B cell (primary cell): ENCODE data around the gene PALM. TPM values are rescaled to one million over a fixed set of nuclear protein-coding genes. Genes with fewer than 3 reads are reported as not detected.

Experiments
- ATAC-seq: fragments of 200-7000 bp; cut with Tn5 transposase; one replicate; pipeline ENCODE4 v1.10.0; 2021; ENCODE audit warnings: low read depth, mild to moderate bottlenecking, moderate number of reproducible peaks, moderate library complexity
- CTCF ChIA-PET: fragments of 350-600 bp; sonication (Branson Sonifier 250); formaldehyde crosslinking; loops from one replicate; lab custom pipeline; 2021; ENCODE audit warnings: antibody characterized with exemption, inconsistent platforms; lab: Charles Lee
- POLR2A ChIA-PET: fragments of 350-600 bp; sonication (Branson Sonifier 250); formaldehyde crosslinking; loops from one replicate; lab custom pipeline; 2021; ENCODE audit warnings: antibody characterized with exemption; lab: Charles Lee
- DNase-seq: peaks from one replicate; pipeline ENCODE4 v3.0.0; 2013
- H2AFZ ChIP-seq: 2 replicates; pipeline ENCODE4 v1.6.1; 2012; ENCODE audit warnings: mild to moderate bottlenecking, low read depth, low read length; ENCODE audit not compliant: insufficient read depth, poor library complexity, severe bottlenecking
- H3K27ac ChIP-seq, 2 donors: 1 replicate in 1 of 2; 2 replicates in 1 of 2; pipeline ENCODE4 v1.5.1; 2012 to 2013; ENCODE audit warnings: low read length in 2 of 2, mild to moderate bottlenecking in 2 of 2, moderate library complexity in 1 of 2
- H3K27me3 ChIP-seq, 4 experiments: fragments of 200-600 bp in 1 of 4; sonication (generic) in 1 of 4; replicated peaks in 1 of 4; 1 replicate in 2 of 4; 2 replicates in 2 of 4; pipeline versions ENCODE4 v1.6.1 to v1.7.0; 2013 to 2016; ENCODE audit warnings: low read length in 3 of 4, mild to moderate bottlenecking in 2 of 4, mixed read lengths in 1 of 4, moderate library complexity in 1 of 4; ENCODE audit not compliant: insufficient read depth in 4 of 4, control insufficient read depth in 3 of 4; ENCODE audit errors: control extremely low read depth in 1 of 4
- H3K36me3 ChIP-seq, 2 experiments: replicated peaks in 1 of 2; 1 replicate in 1 of 2; 2 replicates in 1 of 2; pipeline versions ENCODE4 v1.6.1 to v1.7.1; 2013; ENCODE audit warnings: low read length in 1 of 2; ENCODE audit not compliant: insufficient read depth in 2 of 2, control insufficient read depth in 1 of 2; ENCODE audit errors: control extremely low read depth in 1 of 2, extremely low read depth in 1 of 2
- H3K4me1 ChIP-seq, 2 donors: fragments of 200-600 bp in 1 of 2; sonication (generic) in 1 of 2; 1 replicate in 1 of 2; 2 replicates in 1 of 2; pipeline versions ENCODE4 v1.5.1 to v1.6.1; 2013 to 2017; ENCODE audit warnings: low read length in 2 of 2; ENCODE audit not compliant: control insufficient read depth in 2 of 2, insufficient read depth in 2 of 2
- H3K4me2 ChIP-seq: replicated peaks from 2 replicates; pipeline ENCODE3; 2012; ENCODE audit warnings: mild to moderate bottlenecking, low read depth, low read length; ENCODE audit not compliant: poor library complexity, severe bottlenecking
- H3K4me3 ChIP-seq, 5 experiments: fragments of 200-600 bp in 1 of 5; sonication (generic) in 1 of 5; 1 replicate in 3 of 5; 2 replicates in 2 of 5; pipeline versions ENCODE4 v1.5.1 to v1.7.0; 2011 to 2016; ENCODE audit warnings: low read length in 4 of 5, mild to moderate bottlenecking in 4 of 5, low read depth in 2 of 5, control low read depth in 1 of 5, moderate library complexity in 1 of 5; ENCODE audit not compliant: insufficient read depth in 1 of 5; ENCODE audit errors: control extremely low read depth in 1 of 5, extremely low read depth in 1 of 5
- H3K79me2 ChIP-seq: fragments of 200-600 bp; sonication (generic); one replicate; pipeline ENCODE4 v1.6.0; 2016; ENCODE audit warnings: low read length; ENCODE audit not compliant: control insufficient read depth, insufficient read depth
- H3K9ac ChIP-seq: fragments of 200-600 bp; sonication (generic); 2 replicates; pipeline ENCODE4 v1.6.1; 2017; ENCODE audit warnings: mild to moderate bottlenecking, low read length, moderate library complexity
- H3K9me3 ChIP-seq, 3 donors: one replicate each; pipeline versions ENCODE4 v1.6.1 to v1.7.1; 2013; ENCODE audit warnings: low read length in 2 of 3; ENCODE audit not compliant: control insufficient read depth in 2 of 3, insufficient read depth in 1 of 3; ENCODE audit errors: control extremely low read depth in 1 of 3
- H4K20me1 ChIP-seq: 2 replicates; pipeline ENCODE4 v1.6.0; 2012; ENCODE audit warnings: mild to moderate bottlenecking, low read length; ENCODE audit not compliant: insufficient read depth, control insufficient read depth, poor library complexity, severe bottlenecking
- H3K27ac Mint-ChIP-seq: one replicate; pipeline ENCODE4 v1.8.0; 2021; ENCODE audit warnings: mixed read lengths
- H3K27me3 Mint-ChIP-seq: one replicate; pipeline ENCODE4 v1.8.0; 2021; ENCODE audit warnings: mixed read lengths
- H3K4me1 Mint-ChIP-seq: one replicate; pipeline ENCODE4 v1.8.0; 2021; ENCODE audit warnings: mixed read lengths
- H3K4me3 Mint-ChIP-seq: one replicate; pipeline ENCODE4 v1.8.0; 2021; ENCODE audit warnings: mixed read lengths
- H3K9me3 Mint-ChIP-seq: one replicate; pipeline ENCODE4 v1.8.0; 2022; ENCODE audit warnings: mixed read lengths; ENCODE audit not compliant: insufficient read depth
- CTCF ChIP-seq: fragments of 200-600 bp; IDR thresholded peaks from one replicate; pipeline ENCODE4 v1.8.0; 2022; ENCODE audit warnings: antibody characterized with exemption, mild to moderate bottlenecking
- EZH2 ChIP-seq: IDR thresholded peaks from 2 replicates; pipeline ENCODE4 v1.6.1; 2012; ENCODE audit warnings: borderline replicate concordance, low read depth, mild to moderate bottlenecking, moderate library complexity, low read length; ENCODE audit not compliant: insufficient read depth, poor library complexity, severe bottlenecking
- WGBS: methylation state at CpG from one replicate; pipeline ENCODE4 v1.1.5; 2013; ENCODE audit warnings: missing lambda C conversion rate; ENCODE audit not compliant: insufficient coverage; 5-methylcytosine and 5-hydroxymethylcytosine counted together
- intact Hi-C: fragments of 100-400 bp; cut with micrococcal nuclease; formaldehyde crosslinking; loops from one replicate; pipeline ENCODE4 v1.10.0; 2022
- polyA plus RNA-seq: library from polyadenylated mRNA; depleted of rRNA; stranded (reverse); fragments of >200 nt; gene quantifications from 2 replicates; pipeline ENCODE4 v1.2.3, GENCODE V29; 2012
- total RNA-seq, 2 donors: library from RNA; stranded (reverse); fragments of 120-200 nt in 1 of 2; gene quantifications; 1 replicate in 1 of 2; 2 replicates in 1 of 2; pipeline versions ENCODE4 v1.2.3 to v1.2.4, GENCODE V29; 2013 to 2022

PALM gene
- total and polyA plus RNA-seq, 2 donors (not counting 1 experiment from before 2014, with no cell fraction given): 0.15 TPM; not detected in 1

GRCh38 chr19:678791-679388 is 29.8 kb upstream of the PALM start:
- ATAC-seq (no peak), DNase-seq (no peak)
- no peaks in the 10 kb centered on the region for H3K79me2 ChIP-seq
- H3K27ac ChIP-seq: no peak overlapping the region
- peak overlapping the region in 1 of 5 experiments; percentile 45 for H3K4me3 ChIP-seq
- no peak overlapping the region for H3K9ac ChIP-seq
- Mint-ChIP-seq H3K4me3 (peak overlapping the region; percentile 76), H3K27me3 (peaks cover 9% of the 10 kb centered on the region), H3K27ac (no peak overlapping the region), H3K9me3 (no peaks in the 10 kb centered on the region), H3K4me1 (peaks cover 12% of the 10 kb centered on the region)
- TF ChIP-seq EZH2 (no peak), CTCF (no peak)
- no peak overlapping the region for H2AFZ ChIP-seq
- peaks cover 19% of the 10 kb centered on the region for H4K20me1 ChIP-seq
- peaks cover 0 to 30% (median 0%) of the 10 kb centered on the region in 3 donors for H3K9me3 ChIP-seq
- H3K4me2 ChIP-seq: peak overlapping the region; percentile 98
- peaks cover 0 to 36% (median 11%) of the 10 kb centered on the region in 4 experiments for H3K27me3 ChIP-seq
- 98% methylated on average over 15 of the region's 16 CpGs for whole genome bisulfite sequencing
- ChIA-PET CTCF (interaction anchor here (1.1 kb wide), 1 partner anchor 94 kb away, joined by 5 read pairs; no protein-coding TSS in a partner anchor), POLR2A (no interaction called here)
- intact Hi-C loops: no loop called here
- H3K36me3 ChIP-seq: no peaks in the 10 kb centered on the region
- H3K4me1 ChIP-seq: peaks cover 13 to 26% of the 10 kb centered on the region in 2 donors
